ENCODE measurements around the gene ZNF189. TPM values are rescaled to one million over a fixed set of nuclear protein-coding genes. Genes with fewer than 3 reads are reported as not detected.

The ZNF189 gene
- total RNA-seq, 1 donor from 2014 or later, result 26.2 TPM

DNA sequence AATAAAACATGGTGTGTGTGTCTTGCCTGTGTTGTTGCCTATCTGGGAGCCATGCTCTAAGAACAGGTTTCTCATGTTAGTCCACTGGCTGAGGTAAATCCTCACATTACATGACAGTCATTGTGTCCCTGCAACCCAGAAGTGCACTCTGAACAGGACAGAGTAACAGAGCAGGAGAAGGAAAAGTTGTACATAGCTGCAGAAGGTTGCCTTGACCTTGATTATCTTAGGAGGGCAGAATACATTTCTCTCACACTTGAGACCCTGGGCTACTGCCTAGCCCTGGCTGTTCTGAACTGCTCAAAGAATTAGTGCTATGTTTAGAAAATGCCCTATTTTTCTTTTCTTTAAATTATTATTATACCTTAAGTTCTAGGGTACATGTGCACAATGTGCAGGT, 16.9 kb downstream of the ZNF189 start:
- TF ChIP-seq, protein P1, sequence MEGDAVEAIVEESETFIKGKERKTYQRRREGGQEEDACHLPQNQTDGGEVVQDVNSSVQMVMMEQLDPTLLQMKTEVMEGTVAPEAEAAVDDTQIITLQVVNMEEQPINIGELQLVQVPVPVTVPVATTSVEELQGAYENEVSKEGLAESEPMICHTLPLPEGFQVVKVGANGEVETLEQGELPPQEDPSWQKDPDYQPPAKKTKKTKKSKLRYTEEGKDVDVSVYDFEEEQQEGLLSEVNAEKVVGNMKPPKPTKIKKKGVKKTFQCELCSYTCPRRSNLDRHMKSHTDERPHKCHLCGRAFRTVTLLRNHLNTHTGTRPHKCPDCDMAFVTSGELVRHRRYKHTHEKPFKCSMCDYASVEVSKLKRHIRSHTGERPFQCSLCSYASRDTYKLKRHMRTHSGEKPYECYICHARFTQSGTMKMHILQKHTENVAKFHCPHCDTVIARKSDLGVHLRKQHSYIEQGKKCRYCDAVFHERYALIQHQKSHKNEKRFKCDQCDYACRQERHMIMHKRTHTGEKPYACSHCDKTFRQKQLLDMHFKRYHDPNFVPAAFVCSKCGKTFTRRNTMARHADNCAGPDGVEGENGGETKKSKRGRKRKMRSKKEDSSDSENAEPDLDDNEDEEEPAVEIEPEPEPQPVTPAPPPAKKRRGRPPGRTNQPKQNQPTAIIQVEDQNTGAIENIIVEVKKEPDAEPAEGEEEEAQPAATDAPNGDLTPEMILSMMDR (conservative IDR thresholded peaks at IDR 0.05), result no peak
- Mint-ChIP-seq H3K4me3 (no peak overlapping the region), H3K27ac (no peak overlapping the region), H3K36me3 (peaks cover 24% of the 10 kb centered on the region), H3K27me3 (no peaks in the 10 kb centered on the region), H3K4me1 (ENCODE audit: unreplicated experiment) (no peaks in the 10 kb centered on the region), H3K9me3 (peaks cover 5% of the 10 kb centered on the region)
- no peak for DNase-seq (ENCODE audit: extremely low spot score, unreplicated experiment)

DNA sequence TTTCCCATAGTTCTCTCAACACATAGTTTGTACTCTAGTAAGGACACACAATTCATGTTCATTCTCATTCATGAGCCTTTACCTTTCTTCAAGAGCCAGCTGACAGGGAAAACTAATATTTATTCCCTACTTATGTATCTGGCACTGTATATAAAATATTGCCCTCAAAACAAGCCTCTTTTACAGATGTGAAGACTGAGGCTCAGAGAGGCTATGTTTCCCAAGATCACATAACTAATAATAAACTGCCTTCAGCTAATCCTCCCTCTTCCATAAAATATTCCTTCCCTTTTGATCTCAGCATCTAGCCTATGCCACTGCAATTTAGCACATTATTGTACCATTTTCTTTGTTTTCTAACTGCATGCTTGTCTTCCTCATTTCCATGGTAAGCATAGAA, 18.7 kb downstream of the ZNF189 start:
- no peaks in the 10 kb centered on the region for H3K27me3 Mint-ChIP-seq
- H3K36me3 Mint-ChIP-seq, result peaks cover 20% of the 10 kb centered on the region
- no peak overlapping the region for H3K27ac Mint-ChIP-seq
- no peak for DNase-seq (ENCODE audit: extremely low spot score, unreplicated experiment)
- H3K4me1 Mint-ChIP-seq (ENCODE audit: unreplicated experiment), result peaks cover 5% of the 10 kb centered on the region
- H3K4me3 Mint-ChIP-seq, result no peak overlapping the region
- TF ChIP-seq, protein P1 (conservative IDR thresholded peaks at IDR 0.05), result no peak
- H3K9me3 Mint-ChIP-seq, result peaks cover 5% of the 10 kb centered on the region

DNA sequence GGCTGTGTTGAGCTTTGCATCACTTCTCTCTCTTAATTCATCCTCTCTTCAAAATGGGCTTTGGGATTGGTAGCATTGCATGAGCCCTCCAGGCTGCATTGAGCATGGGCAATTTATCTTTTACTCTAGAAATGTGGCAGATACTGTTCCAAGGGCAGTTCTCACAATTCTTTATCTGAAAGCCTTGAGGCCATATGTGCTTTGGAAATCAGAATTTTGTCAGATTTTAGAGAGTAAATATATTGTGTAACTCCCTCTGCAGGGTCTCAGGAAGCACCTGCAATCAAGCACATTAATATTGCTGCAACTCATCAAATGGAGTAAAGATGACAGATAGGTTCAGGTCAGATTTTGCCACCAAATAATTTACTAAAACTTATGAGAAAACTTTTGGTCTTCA, 19.3 kb downstream of the ZNF189 start:
- H3K4me3 Mint-ChIP-seq, result no peak overlapping the region
- no peaks in the 10 kb centered on the region for H3K27me3 Mint-ChIP-seq
- TF ChIP-seq, protein P1 (conservative IDR thresholded peaks at IDR 0.05), result no peak
- peaks cover 15% of the 10 kb centered on the region for H3K36me3 Mint-ChIP-seq
- H3K4me1 Mint-ChIP-seq (ENCODE audit: unreplicated experiment), result peaks cover 5% of the 10 kb centered on the region
- peaks cover 5% of the 10 kb centered on the region for H3K9me3 Mint-ChIP-seq
- no peak for DNase-seq (ENCODE audit: extremely low spot score, unreplicated experiment)
- no peak overlapping the region for H3K27ac Mint-ChIP-seq

DNA sequence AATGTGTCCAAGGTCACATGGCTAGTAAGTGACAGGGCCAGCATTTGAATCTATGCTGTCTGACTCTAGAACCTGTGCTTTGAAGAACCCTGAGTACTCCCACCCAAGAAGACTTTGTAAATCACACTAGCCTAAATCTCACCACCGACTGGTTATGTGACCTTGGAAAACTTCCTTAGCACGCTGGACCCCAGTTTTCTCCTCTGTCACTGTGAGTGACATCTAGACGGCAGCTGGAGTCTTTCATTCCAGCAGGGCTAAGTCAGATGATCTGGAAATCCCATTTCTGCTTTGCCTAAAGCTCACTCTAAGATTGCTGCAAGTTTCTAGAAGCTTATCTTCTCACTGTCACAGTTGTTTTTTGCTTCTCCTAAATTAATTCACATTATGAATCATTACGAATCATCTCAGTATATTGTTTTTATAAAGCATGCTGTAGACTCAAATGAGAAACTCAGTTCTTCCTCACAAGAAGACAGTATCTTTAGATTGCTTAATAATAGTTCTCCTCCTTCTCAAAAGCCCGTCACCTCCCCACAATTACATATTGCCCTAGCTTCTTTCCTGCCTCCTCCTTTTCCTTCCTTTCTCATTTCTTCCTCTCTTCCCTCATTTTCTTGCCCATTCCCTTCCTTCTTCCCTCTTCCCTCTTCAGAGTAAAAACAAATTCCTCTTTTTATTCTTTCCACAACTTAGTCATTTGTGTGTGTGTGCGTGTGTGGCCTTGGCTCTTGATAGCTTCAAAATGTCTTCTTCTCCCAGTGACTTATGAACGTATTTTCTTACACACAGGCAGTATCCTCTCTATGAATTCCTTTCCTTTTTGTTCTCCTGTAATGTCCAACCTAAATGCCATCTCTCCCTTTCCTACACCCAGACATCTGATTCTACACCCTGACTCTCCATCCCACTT, 20.1 kb downstream of the ZNF189 start:
- Mint-ChIP-seq H3K4me1 (ENCODE audit: unreplicated experiment) (peaks cover 5% of the 10 kb centered on the region), H3K27me3 (no peaks in the 10 kb centered on the region), H3K9me3 (peaks cover under 1% of the 10 kb centered on the region), H3K36me3 (peaks cover 8% of the 10 kb centered on the region), H3K4me3 (no peak overlapping the region), H3K27ac (no peak overlapping the region)
- TF ChIP-seq, protein P1 (conservative IDR thresholded peaks at IDR 0.05), result no peak
- no peak for DNase-seq (ENCODE audit: extremely low spot score, unreplicated experiment)

DNA sequence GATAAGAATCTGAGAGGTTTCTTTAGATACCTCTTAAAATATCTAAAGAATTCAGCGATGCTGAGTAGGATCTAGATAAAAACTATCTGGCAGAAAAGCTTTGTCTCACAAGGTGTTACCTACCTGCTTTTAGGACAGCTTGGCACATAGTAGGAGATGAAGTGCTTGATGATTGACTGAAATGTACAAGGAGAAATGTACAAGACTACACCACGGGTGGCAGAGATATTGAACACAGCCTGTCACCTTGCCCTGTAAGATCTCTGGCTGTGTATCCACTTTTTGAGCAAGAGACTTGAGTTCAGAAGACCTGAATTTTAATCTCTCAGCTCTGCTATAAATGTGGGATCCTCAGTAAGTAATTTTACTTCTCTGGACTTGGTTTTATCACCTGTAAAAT, 21.2 kb downstream of the ZNF189 start:
- peaks cover 3% of the 10 kb centered on the region for H3K36me3 Mint-ChIP-seq
- H3K4me3 Mint-ChIP-seq, result no peak overlapping the region
- peaks cover 5% of the 10 kb centered on the region for H3K4me1 Mint-ChIP-seq (ENCODE audit: unreplicated experiment)
- H3K9me3 Mint-ChIP-seq, result no peaks in the 10 kb centered on the region
- TF ChIP-seq, protein P1 (conservative IDR thresholded peaks at IDR 0.05), result no peak
- H3K27me3 Mint-ChIP-seq, result no peaks in the 10 kb centered on the region
- H3K27ac Mint-ChIP-seq, result no peak overlapping the region
- no peak for DNase-seq (ENCODE audit: extremely low spot score, unreplicated experiment)

Measured in type B pancreatic cell (in vitro differentiated cells).